ENCODE data around the gene PYCR2. TPM values are rescaled to one million over a fixed set of nuclear protein-coding genes. Genes with fewer than 3 reads are reported as not detected.
"Not testable (repeated sequence)": the region's sequence is repeated elsewhere in the genome, so short reads cannot be mapped to it uniquely, and the experiment has no call there.

PYCR2 gene
- total RNA-seq, 1 experiment from 2014 or later: 74.4 TPM

GRCh38 chr1:225930566-225930965 is 6.5 kb upstream of the PYCR2 start:
- intact Hi-C loops (cut with micrococcal nuclease; ENCODE audit: unreplicated experiment) (no loop called here), in situ Hi-C loops (cut with HindIII; ENCODE audit: low pct_unique_long_range_greater_than_20kb, low sequenced_read_pairs) (no loop called here)
- H3K4me3 ChIP-seq (ENCODE audit: low read depth in 2 of 2, low read length in 2 of 2): no peak overlapping the region
- H3K9me3 ChIP-seq (ENCODE audit: control insufficient read depth, insufficient read depth, low read depth, low read length): no peaks in the 10 kb centered on the region
- TF ChIP-seq TCF7L2 (IDR thresholded peaks at IDR 0.05; ENCODE audit: low read depth, low read length) (no peak), SIN3A (IDR thresholded peaks at IDR 0.05; ENCODE audit: borderline replicate concordance, insufficient read depth, low read depth, low read length) (no peak), POLR2AphosphoS5 (IDR thresholded peaks at IDR 0.05; ENCODE audit: low read depth, low read length) (no peak), CTCF (IDR thresholded peaks at IDR 0.05) (no peak)
- TF ChIP-seq, protein P1, sequence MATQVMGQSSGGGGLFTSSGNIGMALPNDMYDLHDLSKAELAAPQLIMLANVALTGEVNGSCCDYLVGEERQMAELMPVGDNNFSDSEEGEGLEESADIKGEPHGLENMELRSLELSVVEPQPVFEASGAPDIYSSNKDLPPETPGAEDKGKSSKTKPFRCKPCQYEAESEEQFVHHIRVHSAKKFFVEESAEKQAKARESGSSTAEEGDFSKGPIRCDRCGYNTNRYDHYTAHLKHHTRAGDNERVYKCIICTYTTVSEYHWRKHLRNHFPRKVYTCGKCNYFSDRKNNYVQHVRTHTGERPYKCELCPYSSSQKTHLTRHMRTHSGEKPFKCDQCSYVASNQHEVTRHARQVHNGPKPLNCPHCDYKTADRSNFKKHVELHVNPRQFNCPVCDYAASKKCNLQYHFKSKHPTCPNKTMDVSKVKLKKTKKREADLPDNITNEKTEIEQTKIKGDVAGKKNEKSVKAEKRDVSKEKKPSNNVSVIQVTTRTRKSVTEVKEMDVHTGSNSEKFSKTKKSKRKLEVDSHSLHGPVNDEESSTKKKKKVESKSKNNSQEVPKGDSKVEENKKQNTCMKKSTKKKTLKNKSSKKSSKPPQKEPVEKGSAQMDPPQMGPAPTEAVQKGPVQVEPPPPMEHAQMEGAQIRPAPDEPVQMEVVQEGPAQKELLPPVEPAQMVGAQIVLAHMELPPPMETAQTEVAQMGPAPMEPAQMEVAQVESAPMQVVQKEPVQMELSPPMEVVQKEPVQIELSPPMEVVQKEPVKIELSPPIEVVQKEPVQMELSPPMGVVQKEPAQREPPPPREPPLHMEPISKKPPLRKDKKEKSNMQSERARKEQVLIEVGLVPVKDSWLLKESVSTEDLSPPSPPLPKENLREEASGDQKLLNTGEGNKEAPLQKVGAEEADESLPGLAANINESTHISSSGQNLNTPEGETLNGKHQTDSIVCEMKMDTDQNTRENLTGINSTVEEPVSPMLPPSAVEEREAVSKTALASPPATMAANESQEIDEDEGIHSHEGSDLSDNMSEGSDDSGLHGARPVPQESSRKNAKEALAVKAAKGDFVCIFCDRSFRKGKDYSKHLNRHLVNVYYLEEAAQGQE (IDR thresholded peaks at IDR 0.05; ENCODE audit: insufficient read depth in 1 of 2, low read depth in 2 of 2, low read length in 1 of 2): no peak
- DNase-seq (ENCODE audit: low read depth, low spot score) (no peak), ATAC-seq (no peak)
- no peaks in the 10 kb centered on the region for H3K36me3 ChIP-seq (ENCODE audit: control insufficient read depth, insufficient read depth, low read length)
- no peaks in the 10 kb centered on the region for H3K27me3 ChIP-seq (ENCODE audit: control insufficient read depth, insufficient read depth, low read length)
- BruUV-seq (replicated peaks): no TSS peak
- ChIA-PET CTCF (interaction anchor here (0.5 to 0.7 kb wide), 2 partner anchors 109 to 276 kb away, joined by 3 to 11 read pairs; no protein-coding TSS in a partner anchor), POLR2A (interaction anchor here (0.6 kb wide), 1 partner anchor 137 kb away, joined by 3 read pairs; no protein-coding TSS in a partner anchor)
- no peaks in the 10 kb centered on the region for H3K4me1 ChIP-seq (ENCODE audit: control insufficient read depth, insufficient read depth, low read length)
- no peak overlapping the region for H3K27ac ChIP-seq (ENCODE audit: low read length)

GRCh38 chr1:225929462-225929861 is 5.4 kb upstream of the PYCR2 start:
- not testable (repeated sequence) for BruUV-seq (replicated peaks)
- POLR2A ChIA-PET: interaction anchor here (0.7 kb wide), 1 partner anchor 32 kb away, joined by 3 read pairs; no protein-coding TSS in a partner anchor

More at GRCh38 chr1:225929462-225929861, 5.4 kb upstream of the PYCR2 start:
- H3K27ac ChIP-seq (ENCODE audit: low read length); DNase-seq (ENCODE audit: low read depth, low spot score); H3K9me3 ChIP-seq (ENCODE audit: control insufficient read depth, insufficient read depth, low read depth, low read length); H3K4me3 ChIP-seq (ENCODE audit: low read depth in 2 of 2, low read length in 2 of 2); ATAC-seq; in situ Hi-C loops (cut with HindIII; ENCODE audit: low pct_unique_long_range_greater_than_20kb, low sequenced_read_pairs); intact Hi-C loops (cut with micrococcal nuclease; ENCODE audit: unreplicated experiment); H3K4me1 ChIP-seq (ENCODE audit: control insufficient read depth, insufficient read depth, low read length); CTCF ChIA-PET; H3K27me3 ChIP-seq (ENCODE audit: control insufficient read depth, insufficient read depth, low read length); H3K36me3 ChIP-seq (ENCODE audit: control insufficient read depth, insufficient read depth, low read length): not testable (repeated sequence)

All from Panc1 (cell line).